Endodermal cell (in vitro differentiated cells): ENCODE results near the gene LPP. TPM values are rescaled to one million over a fixed set of nuclear protein-coding genes. Genes with fewer than 3 reads are reported as not detected.

Experiments used
- DNase-seq: peaks from one replicate; pipeline ENCODE4 v3.0.0-alpha.2; 2017
- H3K27ac ChIP-seq: 2 replicates; pipeline ENCODE4 v1.5.1; 2013; ENCODE audit warnings: mild to moderate bottlenecking, low read depth, low read length, moderate library complexity
- H3K27me3 ChIP-seq: 2 replicates; pipeline ENCODE4 v1.6.1; 2013; ENCODE audit warnings: mild to moderate bottlenecking, low read length, moderate library complexity; ENCODE audit not compliant: insufficient read depth, control insufficient read depth, poor library complexity, severe bottlenecking
- H3K36me3 ChIP-seq: 2 replicates; pipeline ENCODE4 v1.7.0; 2013; ENCODE audit warnings: mild to moderate bottlenecking, low read length, moderate library complexity; ENCODE audit not compliant: control insufficient read depth, insufficient read depth
- H3K4me1 ChIP-seq: one replicate; pipeline ENCODE4 v1.7.0; 2013; ENCODE audit warnings: low read length; ENCODE audit not compliant: control insufficient read depth, insufficient read depth
- H3K4me3 ChIP-seq: 2 replicates; pipeline ENCODE4 v1.5.1; 2013; ENCODE audit warnings: mild to moderate bottlenecking, low read length, moderate library complexity
- H3K9ac ChIP-seq: 2 replicates; pipeline ENCODE4 v1.6.1; 2013; ENCODE audit warnings: mild to moderate bottlenecking, low read length, moderate library complexity; ENCODE audit not compliant: poor library complexity, severe bottlenecking; ENCODE audit errors: extremely low read depth
- H3K9me3 ChIP-seq: 2 replicates; pipeline ENCODE4 v1.6.1; 2013; ENCODE audit warnings: mild to moderate bottlenecking, low read length, moderate library complexity; ENCODE audit not compliant: control insufficient read depth
- H3K27ac Mint-ChIP-seq: 2 replicates; pipeline ENCODE4 v1.8.0; 2020; ENCODE audit warnings: mixed read lengths
- H3K27me3 Mint-ChIP-seq: 2 replicates; pipeline ENCODE4 v1.8.0; 2021; ENCODE audit warnings: mild to moderate bottlenecking, mixed read lengths; ENCODE audit not compliant: insufficient read depth
- H3K36me3 Mint-ChIP-seq: 2 replicates; pipeline ENCODE4 v1.8.0; 2020; ENCODE audit warnings: low read depth, mixed read lengths
- H3K4me1 Mint-ChIP-seq: 2 replicates; pipeline ENCODE4 v1.8.0; 2020; ENCODE audit warnings: mixed read lengths
- H3K4me3 Mint-ChIP-seq: 2 replicates; pipeline ENCODE4 v1.8.0; 2020; ENCODE audit warnings: mild to moderate bottlenecking, moderate library complexity, mixed read lengths
- H3K9me3 Mint-ChIP-seq: 2 replicates; pipeline ENCODE4 v1.8.0; 2020; ENCODE audit warnings: mild to moderate bottlenecking, mixed read lengths
- CTCF ChIP-seq: fragments of 200-600 bp; sonication (generic); conservative IDR thresholded peaks from 2 replicates; pipeline ENCODE4 v1.5.0; 2021; ENCODE audit warnings: antibody characterized with exemption, mild to moderate bottlenecking
- WGBS, 2 experiments: methylation state at CpG; one replicate each; pipeline versions ENCODE4 v1.1.5 to v1.1.7; 2013; ENCODE audit warnings: missing lambda C conversion rate in 2 of 2, mixed read lengths in 1 of 2; ENCODE audit not compliant: insufficient coverage in 1 of 2, insufficient read length in 1 of 2; 5-methylcytosine and 5-hydroxymethylcytosine counted together
- total RNA-seq, 2 donors: library from RNA; stranded (reverse); fragmentation: NEBNext Ultra II Directional in 1 of 2; extraction: Animal tissue kit (Norgen Biotek cat#: 25700) in 1 of 2; gene quantifications; 2 replicates in 1 of 2; 3 replicates in 1 of 2; pipeline ENCODE4 v1.2.1, GENCODE V29; 2021

Gene LPP
- total RNA-seq, 2 donors from 2014 or later = 78.0 to 105 TPM

GRCh38 chr3:188259596-188259995 is 105.6 kb downstream of the LPP start:
- TF ChIP-seq CTCF = no peak
- Histone ChIP-seq H3K9me3 (no peaks in the 10 kb centered on the region), H3K4me3 (no peak overlapping the region), H3K27me3 (no peaks in the 10 kb centered on the region), H3K9ac (no peak overlapping the region), H3K27ac (no peak overlapping the region), H3K36me3 (peaks cover 24% of the 10 kb centered on the region), H3K4me1 (peaks cover 10% of the 10 kb centered on the region)
- Mint-ChIP-seq H3K27me3 (no peaks in the 10 kb centered on the region), H3K27ac (no peak overlapping the region), H3K36me3 (no peaks in the 10 kb centered on the region), H3K4me3 (no peak overlapping the region), H3K4me1 (peaks cover 12% of the 10 kb centered on the region), H3K9me3 (no peaks in the 10 kb centered on the region)
- DNase-seq = no peak
- WGBS, 2 experiments = 100% methylated on average over 2 of the region's 2 CpGs

GRCh38 chr3:188261011-188261410 is 107.1 kb downstream of the LPP start:
- DNase-seq = no peak
- TF ChIP-seq CTCF = no peak
- Histone ChIP-seq H3K27ac (no peak overlapping the region), H3K9ac (no peak overlapping the region), H3K36me3 (peaks cover 12% of the 10 kb centered on the region), H3K4me3 (no peak overlapping the region), H3K9me3 (no peaks in the 10 kb centered on the region), H3K27me3 (no peaks in the 10 kb centered on the region), H3K4me1 (peaks cover 10% of the 10 kb centered on the region)
- no peak overlapping the region for H3K27ac Mint-ChIP-seq
- no peaks in the 10 kb centered on the region for H3K27me3 Mint-ChIP-seq
- no peaks in the 10 kb centered on the region for H3K36me3 Mint-ChIP-seq
- H3K4me1 Mint-ChIP-seq = peaks cover 12% of the 10 kb centered on the region
- H3K4me3 Mint-ChIP-seq = no peak overlapping the region
- WGBS, 2 experiments = 89 to 92% methylated on average over 2 to 4 of the region's 4 CpGs
- no peaks in the 10 kb centered on the region for H3K9me3 Mint-ChIP-seq

GRCh38 chr3:188262488-188262887 is 108.5 kb downstream of the LPP start:
- peaks cover 16% of the 10 kb centered on the region for H3K4me1 ChIP-seq
- no peak for DNase-seq
- Mint-ChIP-seq H3K36me3 (no peaks in the 10 kb centered on the region), H3K4me3 (no peak overlapping the region), H3K27me3 (no peaks in the 10 kb centered on the region), H3K27ac (no peak overlapping the region), H3K9me3 (no peaks in the 10 kb centered on the region), H3K4me1 (peaks cover 7% of the 10 kb centered on the region)
- TF ChIP-seq CTCF = no peak
- no peaks in the 10 kb centered on the region for H3K9me3 ChIP-seq
- H3K36me3 ChIP-seq = peaks cover 12% of the 10 kb centered on the region
- H3K27ac ChIP-seq = no peak overlapping the region
- no peak overlapping the region for H3K4me3 ChIP-seq
- WGBS, 2 experiments = 90 to 94% methylated on average over 4 to 5 of the region's 5 CpGs
- no peak overlapping the region for H3K9ac ChIP-seq
- H3K27me3 ChIP-seq = no peaks in the 10 kb centered on the region
